Breast epithelium (tissue), 4 donors: ENCODE results near the gene LRP6. TPM values are rescaled to one million over a fixed set of nuclear protein-coding genes. Genes with fewer than 3 reads are reported as not detected.
A peak's percentile ranks its signal among the peaks of the same experiment; 100 is the strongest.

Source experiments
- DNase-seq, 2 donors: peaks; one replicate each; pipeline ENCODE4 v3.0.0-alpha.2; 2019; ENCODE audit warnings: low spot score in 2 of 2
- H3K27ac ChIP-seq, 2 donors: fragments of 200-600 bp; sonication (generic) in 1 of 2; one replicate each; pipeline ENCODE4 v1.5.1; 2016 to 2019; ENCODE audit warnings: mild to moderate bottlenecking in 1 of 2
- H3K27me3 ChIP-seq, 2 donors: fragments of 200-600 bp; sonication (generic) in 1 of 2; one replicate each; pipeline versions ENCODE4 v1.5.1 to v1.6.0; 2017 to 2019; ENCODE audit warnings: control low read depth in 1 of 2, mild to moderate bottlenecking in 1 of 2
- H3K36me3 ChIP-seq: fragments of 200-600 bp; one replicate; pipeline ENCODE4 v1.5.1; 2019
- H3K4me1 ChIP-seq, 2 donors: fragments of 200-600 bp; sonication (generic); one replicate each; pipeline ENCODE4 v1.5.1; 2016 to 2019; ENCODE audit warnings: control low read depth in 1 of 2
- H3K4me3 ChIP-seq, 3 donors: fragments of 200-600 bp; sonication (generic); 1 replicate in 2 of 3; 2 replicates in 1 of 3; pipeline ENCODE4 v1.5.1; 2016 to 2019; ENCODE audit warnings: mild to moderate bottlenecking in 3 of 3, moderate library complexity in 2 of 3
- H3K9me3 ChIP-seq, 2 donors: fragments of 200-600 bp; sonication (generic) in 1 of 2; one replicate each; pipeline ENCODE4 v1.5.1; 2016 to 2019; ENCODE audit warnings: control low read depth in 1 of 2
- POLR2A ChIP-seq: fragments of 450-650 bp; IDR thresholded peaks from one replicate; pipeline ENCODE4 v1.6.1; 2016; ENCODE audit warnings: antibody characterized with exemption, mild to moderate bottlenecking, moderate library complexity
- POLR2AphosphoS5 ChIP-seq, 3 donors: sonication (generic); formaldehyde crosslinking; IDR thresholded peaks; one replicate each; pipeline ENCODE4 v1.6.1; 2017; ENCODE audit warnings: antibody characterized with exemption in 3 of 3
- intact Hi-C: fragments of 100-400 bp; cut with DNase I; formaldehyde crosslinking; loops from one replicate; pipeline ENCODE4 v1.15.1; 2023; ENCODE audit warnings: low total_unique reads
- total RNA-seq, 3 donors: library from RNA; depleted of rRNA; stranded (reverse); fragments of >200 nt; gene quantifications; one replicate each; pipeline ENCODE4 v1.1.0, GENCODE V29; 2016
- TF ChIP-seq, protein P1 (sequence below), 3 donors: fragments of 450-650 bp; IDR thresholded peaks; one replicate each; pipeline ENCODE4 v1.5.1; 2016 to 2017; ENCODE audit warnings: antibody characterized with exemption in 3 of 3, mild to moderate bottlenecking in 3 of 3, moderate library complexity in 3 of 3

The LRP6 gene
- total RNA-seq, 3 donors from 2014 or later = 28.6 to 69.1 (median 52.4) TPM

DNA sequence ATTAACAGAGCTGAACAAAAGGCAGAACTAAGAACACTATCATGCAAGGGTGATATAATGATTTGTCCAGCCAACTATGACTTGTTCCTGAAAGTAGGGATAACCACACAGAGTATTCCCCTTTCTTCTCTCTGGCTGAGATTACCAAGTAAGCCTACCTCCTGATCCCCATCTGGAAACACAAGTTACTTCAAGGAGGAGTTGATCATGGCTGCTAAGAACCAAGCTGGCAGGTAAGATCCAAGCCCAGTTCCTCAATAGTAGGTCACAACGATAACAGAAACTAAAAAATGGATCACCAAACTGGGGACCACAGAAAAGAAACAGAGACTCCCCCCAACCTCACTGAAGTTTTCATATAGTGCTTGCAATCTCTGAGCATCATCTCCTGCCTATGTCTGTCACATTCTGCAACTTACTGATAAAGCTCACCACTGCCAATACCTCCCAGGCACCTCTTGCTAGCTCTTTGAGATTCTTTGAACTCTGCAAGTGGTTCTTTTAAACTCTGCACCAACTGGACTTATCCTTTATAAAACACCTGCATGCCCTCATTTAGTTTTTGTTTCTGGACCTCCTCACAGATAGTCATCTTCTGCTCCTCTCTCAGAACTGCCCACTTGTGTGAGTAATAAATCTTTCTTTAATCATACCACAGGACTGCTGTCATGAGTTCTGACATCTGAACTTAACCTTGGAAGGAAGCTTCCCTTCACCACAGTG is 76.6 kb downstream of the LRP6 start:
- TF ChIP-seq, protein P1, sequence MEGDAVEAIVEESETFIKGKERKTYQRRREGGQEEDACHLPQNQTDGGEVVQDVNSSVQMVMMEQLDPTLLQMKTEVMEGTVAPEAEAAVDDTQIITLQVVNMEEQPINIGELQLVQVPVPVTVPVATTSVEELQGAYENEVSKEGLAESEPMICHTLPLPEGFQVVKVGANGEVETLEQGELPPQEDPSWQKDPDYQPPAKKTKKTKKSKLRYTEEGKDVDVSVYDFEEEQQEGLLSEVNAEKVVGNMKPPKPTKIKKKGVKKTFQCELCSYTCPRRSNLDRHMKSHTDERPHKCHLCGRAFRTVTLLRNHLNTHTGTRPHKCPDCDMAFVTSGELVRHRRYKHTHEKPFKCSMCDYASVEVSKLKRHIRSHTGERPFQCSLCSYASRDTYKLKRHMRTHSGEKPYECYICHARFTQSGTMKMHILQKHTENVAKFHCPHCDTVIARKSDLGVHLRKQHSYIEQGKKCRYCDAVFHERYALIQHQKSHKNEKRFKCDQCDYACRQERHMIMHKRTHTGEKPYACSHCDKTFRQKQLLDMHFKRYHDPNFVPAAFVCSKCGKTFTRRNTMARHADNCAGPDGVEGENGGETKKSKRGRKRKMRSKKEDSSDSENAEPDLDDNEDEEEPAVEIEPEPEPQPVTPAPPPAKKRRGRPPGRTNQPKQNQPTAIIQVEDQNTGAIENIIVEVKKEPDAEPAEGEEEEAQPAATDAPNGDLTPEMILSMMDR (IDR thresholded peaks at IDR 0.05) = no peak
- no peak for TF ChIP-seq POLR2AphosphoS5 (IDR thresholded peaks at IDR 0.05)
- no peak for TF ChIP-seq POLR2A
- Histone ChIP-seq H3K4me3 (no peak overlapping the region), H3K27me3 (no peaks in the 10 kb centered on the region), H3K27ac (no peak overlapping the region), H3K36me3 (no peaks in the 10 kb centered on the region), H3K9me3 (no peaks in the 10 kb centered on the region), H3K4me1 (no peaks in the 10 kb centered on the region)
- intact Hi-C loops = no loop called here
- no peak for DNase-seq

DNA sequence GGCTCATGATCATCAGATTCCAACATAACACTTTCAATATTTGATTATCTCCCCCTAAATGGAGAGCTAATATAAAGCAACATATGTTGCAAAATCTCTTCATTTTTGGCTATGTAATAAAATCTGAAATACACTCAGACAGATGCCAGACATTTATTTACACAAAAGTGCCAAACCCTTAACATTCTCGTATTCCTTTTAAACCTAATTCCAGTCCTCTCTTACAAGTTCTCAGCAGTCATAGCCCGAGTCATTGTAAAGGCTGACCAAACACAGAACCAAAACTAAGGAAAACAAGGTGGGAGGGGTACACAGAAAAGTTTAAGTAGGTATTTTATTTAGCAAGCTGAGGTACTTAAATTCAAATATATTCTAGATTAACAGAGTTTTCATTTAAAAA is 81.4 kb downstream of the LRP6 start:
- Histone ChIP-seq H3K9me3 (no peaks in the 10 kb centered on the region), H3K4me3 (no peak overlapping the region), H3K4me1 (no peaks in the 10 kb centered on the region), H3K27me3 (no peaks in the 10 kb centered on the region), H3K27ac (no peak overlapping the region), H3K36me3 (no peaks in the 10 kb centered on the region)
- no peak for DNase-seq
- TF ChIP-seq POLR2A (no peak), POLR2AphosphoS5 (IDR thresholded peaks at IDR 0.05) (no peak)
- TF ChIP-seq, protein P1 (IDR thresholded peaks at IDR 0.05) = no peak
- intact Hi-C loops = no loop called here

DNA sequence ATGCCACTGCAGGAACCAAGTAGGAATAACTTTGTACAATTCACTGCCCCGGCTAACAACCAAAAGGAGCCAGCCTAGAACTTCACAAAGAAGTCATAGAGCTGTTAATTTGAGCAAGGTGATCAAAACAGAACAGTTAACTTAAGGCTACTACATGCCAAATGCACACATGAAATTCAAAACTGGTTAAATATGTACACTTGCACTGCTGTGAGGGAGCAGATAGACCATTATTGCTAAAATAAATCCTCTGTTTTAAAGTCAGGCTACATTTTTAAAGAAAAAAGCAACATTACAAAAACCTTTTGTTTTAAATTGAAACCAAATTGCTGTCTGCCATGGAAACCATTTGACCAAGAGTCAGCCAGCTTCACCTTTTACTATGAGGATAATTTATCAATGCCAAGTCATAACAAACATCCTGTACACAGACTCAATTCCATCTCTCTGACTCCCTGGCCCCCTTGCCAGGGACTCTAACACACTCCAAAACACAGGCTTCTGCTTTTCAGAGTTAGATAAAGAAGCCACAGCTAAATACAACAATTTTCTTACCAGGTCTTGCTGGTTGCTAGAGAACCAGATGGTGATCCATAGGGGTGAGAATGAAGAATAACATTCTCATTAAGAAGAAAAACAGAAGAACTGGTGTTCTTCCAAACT is 84.0 kb downstream of the LRP6 start:
- Histone ChIP-seq H3K4me1 (no peaks in the 10 kb centered on the region), H3K4me3 (no peak overlapping the region)

DNA sequence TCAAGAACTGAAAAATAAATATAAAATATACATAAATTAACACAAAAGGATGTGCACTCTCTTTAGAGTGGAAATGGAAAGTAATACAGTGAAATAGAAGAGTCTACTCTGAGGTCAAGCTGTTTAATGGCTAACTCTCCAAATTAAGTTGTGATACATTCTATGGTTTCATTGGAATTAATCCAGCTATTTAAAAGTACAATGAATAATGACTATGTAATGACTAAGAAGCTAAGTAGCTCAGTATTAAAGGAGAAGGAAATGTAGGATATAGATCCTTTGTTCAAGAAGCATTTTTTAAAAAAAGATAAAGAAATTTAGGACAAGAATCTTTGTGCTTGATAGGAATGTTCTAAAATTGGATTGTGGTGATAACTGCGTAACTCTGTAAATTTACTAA is 85.3 kb downstream of the LRP6 start:
- no peaks in the 10 kb centered on the region for H3K27me3 ChIP-seq
- no peaks in the 10 kb centered on the region for H3K36me3 ChIP-seq
- TF ChIP-seq POLR2AphosphoS5 (IDR thresholded peaks at IDR 0.05) (no peak), POLR2A (no peak)
- TF ChIP-seq, protein P1 (IDR thresholded peaks at IDR 0.05) = no peak
- DNase-seq = no peak
- no peaks in the 10 kb centered on the region for H3K4me1 ChIP-seq
- H3K27ac ChIP-seq = peak overlapping the region in 1 of 2 donors; percentile 81
- H3K9me3 ChIP-seq = no peaks in the 10 kb centered on the region
- intact Hi-C loops = no loop called here
- no peak overlapping the region for H3K4me3 ChIP-seq

More for the DNA sequence above, 84.0 kb downstream of the LRP6 start:
- Histone ChIP-seq H3K36me3 (no peaks in the 10 kb centered on the region), H3K27ac (peak overlapping the region; percentile 60 to 81), H3K9me3 (no peaks in the 10 kb centered on the region), H3K27me3 (no peaks in the 10 kb centered on the region)
- TF ChIP-seq, protein P1 (IDR thresholded peaks at IDR 0.05) = no peak
- TF ChIP-seq POLR2AphosphoS5 (IDR thresholded peaks at IDR 0.05) (no peak), POLR2A (no peak)
- no peak for DNase-seq
- intact Hi-C loops = no loop called here

DNA sequence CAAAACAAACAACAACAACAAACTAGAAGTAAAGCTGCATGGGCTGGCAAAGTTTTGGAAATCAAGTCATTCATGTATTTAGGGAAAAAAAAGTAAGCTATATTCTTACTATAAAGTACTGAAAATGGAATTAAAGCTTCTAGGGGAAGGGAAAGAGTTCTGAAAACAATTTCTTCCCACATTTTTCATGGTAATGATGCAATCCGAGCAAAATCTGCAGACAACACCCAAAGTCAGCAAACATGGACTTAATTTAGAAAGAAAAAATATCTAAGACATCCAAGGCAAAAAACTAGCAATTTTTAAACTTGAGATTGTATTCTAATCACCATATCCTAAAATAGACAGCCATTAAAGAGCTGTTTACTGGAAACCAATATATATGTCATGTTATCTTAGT is 86.3 kb downstream of the LRP6 start:
- Histone ChIP-seq H3K36me3 (no peaks in the 10 kb centered on the region), H3K4me1 (peaks cover 0 to 8% of the 10 kb centered on the region in 2 donors), H3K9me3 (no peaks in the 10 kb centered on the region), H3K27me3 (no peaks in the 10 kb centered on the region), H3K27ac (peak overlapping the region; percentile 38 to 65), H3K4me3 (no peak overlapping the region)
- intact Hi-C loops = no loop called here
- no peak for DNase-seq
- no peak for TF ChIP-seq POLR2AphosphoS5 (IDR thresholded peaks at IDR 0.05)
